ENCODE measurements around the gene CPS1.

The CPS1 gene

GRCh38 chr2:210713122-210713521, 156.7 kb downstream of the CPS1 start:
- no peak for DNase-seq

GRCh38 chr2:210715560-210716082, 159.2 kb downstream of the CPS1 start:
- DNase-seq = no peak

- DNase-seq = no peak
Measured at GRCh38 chr2:210718503-210718902, 162.1 kb downstream of the CPS1 start.

- no peak for DNase-seq
Measured at GRCh38 chr2:210722092-210722491, 165.7 kb downstream of the CPS1 start.

- no peak for DNase-seq
Measured at GRCh38 chr2:210727549-210727948, 171.2 kb downstream of the CPS1 start.
